ENCODE results near the gene ARPC1A. TPM values are rescaled to one million over a fixed set of nuclear protein-coding genes. Genes with fewer than 3 reads are reported as not detected.
"Not testable (repeated sequence)": the region's sequence is repeated elsewhere in the genome, so short reads cannot be mapped to it uniquely, and the experiment has no call there.

Gene ARPC1A
- total and polyA plus RNA-seq, 2 experiments from 2014 or later = 209 to 294 TPM

- no peak for DNase-seq
- peak overlapping the region; percentile 98; the same call in 1 of the 2 replicates for H3K9ac ChIP-seq
- no peaks in the 10 kb centered on the region for H3K9me3 ChIP-seq (ENCODE audit: low read depth)
- H4K20me1 ChIP-seq (ENCODE audit: insufficient read depth) = 0 out of 2 replicates have a peak, but pooled peaks cover 4% of the 10 kb centered on the region
- 97 to 99% methylated on average over 14 of the region's 14 CpGs for WGBS, 2 experiments (ENCODE audit: low coverage in 1 of 2, low lambda C conversion rate in 2 of 2, missing lambda C conversion rate in 2 of 2)
- no peaks in the 10 kb centered on the region for H3K36me3 ChIP-seq (ENCODE audit: low read depth)
- no peak overlapping the region for H3K27ac ChIP-seq
- H2AFZ ChIP-seq = no peak overlapping the region
- H3K27me3 ChIP-seq (replicated peaks; ENCODE audit: insufficient read depth) = no peaks in the 10 kb centered on the region
- in situ Hi-C loops (cut with MboI) = no loop called here
- peaks cover 27% of the 10 kb centered on the region for H3K4me1 ChIP-seq (ENCODE audit: insufficient read depth)
- H3K79me2 ChIP-seq (ENCODE audit: insufficient read depth) = peaks cover 48% of the 10 kb centered on the region
- peaks cover 27% of the 10 kb centered on the region for H3F3A ChIP-seq (ENCODE audit: insufficient read depth)
- H3K4me3 ChIP-seq = peak overlapping the region; percentile 99
- H3K4me2 ChIP-seq (ENCODE audit: unreplicated experiment) = peak overlapping the region; percentile 86
- H3K9me2 ChIP-seq (ENCODE audit: insufficient read depth) = no peaks in the 10 kb centered on the region
- no peak for TF ChIP-seq EZH2phosphoT487 (IDR thresholded peaks at IDR 0.05; ENCODE audit: insufficient read depth, low read depth)
- no peak for TF ChIP-seq EZH2 (IDR thresholded peaks at IDR 0.05; ENCODE audit: insufficient read depth, poor library complexity, severe bottlenecking)
These were observed 1.1 kb upstream of the ARPC1A start for GRCh38 chr7:99324559-99324958.

DNA sequence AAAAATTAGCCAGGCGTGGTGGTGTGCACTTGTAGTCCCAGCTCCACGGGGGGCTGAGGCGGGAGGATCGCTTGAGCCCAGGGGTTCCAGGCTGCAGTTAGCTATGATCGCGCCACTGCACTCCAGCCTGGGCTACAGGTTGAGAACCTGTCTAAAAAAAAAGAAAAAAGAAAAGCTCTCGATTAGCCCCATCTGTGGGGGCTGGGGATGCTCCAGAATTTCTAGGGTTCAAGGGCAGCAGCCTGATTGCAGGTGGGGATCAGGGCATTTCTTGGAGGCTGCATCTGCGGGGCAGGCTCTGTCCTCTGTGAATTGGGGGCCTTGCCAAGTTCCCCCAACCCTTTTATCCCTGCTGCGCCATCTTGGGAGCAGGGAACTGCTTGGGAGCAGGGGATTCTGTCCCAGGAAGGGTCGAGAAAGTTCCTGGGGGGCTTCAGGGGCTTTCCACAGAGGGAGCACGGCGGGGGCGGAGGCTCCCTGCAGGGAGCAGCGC lies 651 bp upstream of the ARPC1A start:
- peak overlapping the region; percentile 82 for H3K27ac ChIP-seq
- peak overlapping the region; percentile 98 for H3K9ac ChIP-seq
- TF ChIP-seq EZH2 (IDR thresholded peaks at IDR 0.05; ENCODE audit: insufficient read depth, poor library complexity, severe bottlenecking) (no peak), EZH2phosphoT487 (IDR thresholded peaks at IDR 0.05; ENCODE audit: insufficient read depth, low read depth) (no peak)
- H2AFZ ChIP-seq = peak overlapping the region; percentile 88
- H3K79me2 ChIP-seq (ENCODE audit: insufficient read depth) = peaks cover 53% of the 10 kb centered on the region
- peaks cover 32% of the 10 kb centered on the region for H3K4me1 ChIP-seq (ENCODE audit: insufficient read depth)
- no peaks in the 10 kb centered on the region for H3K9me3 ChIP-seq (ENCODE audit: low read depth)
- H3K36me3 ChIP-seq (ENCODE audit: low read depth) = no peaks in the 10 kb centered on the region
- H3K9me2 ChIP-seq (ENCODE audit: insufficient read depth) = no peaks in the 10 kb centered on the region
- peak overlapping the region; percentile 86 for H3K4me2 ChIP-seq (ENCODE audit: unreplicated experiment)
- peaks cover 32% of the 10 kb centered on the region for H3F3A ChIP-seq (ENCODE audit: insufficient read depth)
- peak; percentile 9 for DNase-seq
- 0 out of 2 replicates have a peak, but pooled peaks cover 4% of the 10 kb centered on the region for H4K20me1 ChIP-seq (ENCODE audit: insufficient read depth)
- WGBS, 2 experiments (ENCODE audit: low coverage in 1 of 2, low lambda C conversion rate in 2 of 2, missing lambda C conversion rate in 2 of 2) = 13 to 16% methylated on average over 13 to 14 of the region's 14 CpGs
- in situ Hi-C loops (cut with MboI) = no loop called here
- no peaks in the 10 kb centered on the region for H3K27me3 ChIP-seq (replicated peaks; ENCODE audit: insufficient read depth)
- peak overlapping the region; percentile 99 for H3K4me3 ChIP-seq

DNA sequence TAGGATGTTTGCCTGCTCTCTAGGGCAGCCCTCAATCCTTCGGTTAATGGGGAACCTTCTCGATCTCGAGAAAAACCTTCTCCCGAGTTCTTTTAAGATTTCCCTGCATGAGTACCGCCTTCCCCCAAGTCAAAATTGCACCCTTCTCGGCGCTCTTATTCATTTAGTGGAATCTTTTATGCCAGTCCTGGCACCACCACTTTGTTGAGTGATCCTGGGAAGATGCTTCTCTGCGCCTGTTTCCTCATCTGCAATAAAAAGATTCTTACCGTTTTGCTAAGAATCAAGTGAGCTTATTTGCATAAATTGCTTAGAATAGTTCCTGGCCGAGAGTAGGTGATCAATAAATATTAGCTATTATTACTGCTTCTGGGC lies 697 bp downstream of the ARPC1A start:
- Histone ChIP-seq H3K9ac (peak overlapping the region; percentile 98), H3F3A (ENCODE audit: insufficient read depth) (peaks cover 44% of the 10 kb centered on the region), H3K9me3 (ENCODE audit: low read depth) (no peaks in the 10 kb centered on the region), H3K79me2 (ENCODE audit: insufficient read depth) (peaks cover 59% of the 10 kb centered on the region), H3K27me3 (replicated peaks; ENCODE audit: insufficient read depth) (no peaks in the 10 kb centered on the region), H2AFZ (peak overlapping the region; percentile 88), H3K4me3 (peak overlapping the region; percentile 99), H3K4me1 (ENCODE audit: insufficient read depth) (peaks cover 44% of the 10 kb centered on the region), H3K27ac (peak overlapping the region; percentile 82), H3K4me2 (ENCODE audit: unreplicated experiment) (peak overlapping the region; percentile 98), H3K36me3 (ENCODE audit: low read depth) (no peaks in the 10 kb centered on the region), H3K9me2 (ENCODE audit: insufficient read depth) (no peaks in the 10 kb centered on the region), H4K20me1 (ENCODE audit: insufficient read depth) (0 out of 2 replicates have a peak, but pooled peaks cover 4% of the 10 kb centered on the region)
- 2% methylated on average over 10 of the region's 10 CpGs for WGBS, 2 experiments (ENCODE audit: low coverage in 1 of 2, low lambda C conversion rate in 2 of 2, missing lambda C conversion rate in 2 of 2)
- peak; percentile 40 for DNase-seq
- in situ Hi-C loops (cut with MboI) = no loop called here
- no peak for TF ChIP-seq EZH2phosphoT487 (IDR thresholded peaks at IDR 0.05; ENCODE audit: insufficient read depth, low read depth)
- TF ChIP-seq EZH2 (IDR thresholded peaks at IDR 0.05; ENCODE audit: insufficient read depth, poor library complexity, severe bottlenecking) = no peak

DNA sequence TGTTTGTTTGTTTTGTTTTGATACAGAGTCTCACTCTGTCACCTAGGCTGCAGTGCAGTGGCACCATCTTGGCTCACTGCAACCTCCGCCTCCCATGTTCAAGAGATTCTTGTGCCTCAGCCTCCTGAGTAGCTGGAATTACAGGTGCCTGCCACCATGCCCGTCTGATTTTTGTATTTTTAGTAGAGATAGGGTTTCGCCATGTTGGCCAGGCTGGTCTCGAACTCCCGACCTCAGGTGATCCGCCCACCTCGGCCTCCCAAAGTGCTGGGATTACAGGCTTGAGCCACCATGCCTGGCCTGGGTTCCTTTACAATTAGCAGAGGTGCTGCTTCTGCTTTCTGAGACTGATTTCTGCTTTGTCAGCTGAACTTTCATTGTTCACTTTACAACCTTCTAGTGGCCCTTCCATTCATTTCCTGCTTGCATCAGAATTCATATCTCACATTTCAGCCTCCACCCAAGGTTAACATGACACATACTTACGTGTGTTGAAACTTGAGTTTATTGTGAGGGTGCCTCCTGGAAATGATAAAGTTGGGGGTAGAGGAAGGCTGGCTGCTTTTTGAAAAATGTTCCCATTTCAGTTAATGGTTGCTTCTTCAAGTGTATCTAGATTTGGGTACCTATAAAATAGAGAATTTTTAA lies 4.7 kb downstream of the ARPC1A start:
- peak overlapping the region; percentile 82 for H3K27ac ChIP-seq
- peaks cover 69% of the 10 kb centered on the region for H3F3A ChIP-seq (ENCODE audit: insufficient read depth)
- peak overlapping the region; percentile 62 for H3K9ac ChIP-seq
- peak overlapping the region; percentile 47 for H3K4me3 ChIP-seq
- 44 to 48% methylated on average over 8 of the region's 8 CpGs for WGBS, 2 experiments (ENCODE audit: low coverage in 1 of 2, low lambda C conversion rate in 2 of 2, missing lambda C conversion rate in 2 of 2)
- H2AFZ ChIP-seq; in situ Hi-C loops (cut with MboI); H3K9me2 ChIP-seq (ENCODE audit: insufficient read depth); H3K27me3 ChIP-seq (replicated peaks; ENCODE audit: insufficient read depth); H3K9me3 ChIP-seq (ENCODE audit: low read depth); H4K20me1 ChIP-seq (ENCODE audit: insufficient read depth): not testable (repeated sequence)
- peak overlapping the region; percentile 81 for H3K4me2 ChIP-seq (ENCODE audit: unreplicated experiment)
- peaks cover 90% of the 10 kb centered on the region for H3K79me2 ChIP-seq (ENCODE audit: insufficient read depth)
- peaks cover 23% of the 10 kb centered on the region for H3K36me3 ChIP-seq (ENCODE audit: low read depth)
- peaks cover 44% of the 10 kb centered on the region for H3K4me1 ChIP-seq (ENCODE audit: insufficient read depth)
- DNase-seq = peak; percentile 92
